Measurements from ENCODE around the gene CEP112. TPM values are rescaled to one million over a fixed set of nuclear protein-coding genes. Genes with fewer than 3 reads are reported as not detected.

Gene CEP112
- total RNA-seq, 1 donor from 2014 or later, result 13.9 TPM

GRCh38 chr17:65823713-65824112, 368.2 kb downstream of the CEP112 start:
- Mint-ChIP-seq H3K36me3 (ENCODE audit: low read depth, unreplicated experiment) (peaks cover 8% of the 10 kb centered on the region), H3K4me3 (ENCODE audit: unreplicated experiment) (no peak overlapping the region), H3K27me3 (ENCODE audit: low read depth, unreplicated experiment) (no peaks in the 10 kb centered on the region), H3K9me3 (ENCODE audit: unreplicated experiment) (peaks cover 9% of the 10 kb centered on the region), H3K27ac (ENCODE audit: unreplicated experiment) (no peak overlapping the region), H3K4me1 (ENCODE audit: low read depth, unreplicated experiment) (no peaks in the 10 kb centered on the region)
- no peaks in the 10 kb centered on the region for H3K4me1 ChIP-seq (ENCODE audit: insufficient read depth, low read length)
- H3K9me3 ChIP-seq (ENCODE audit: insufficient read depth, low read depth, low read length), result no peaks in the 10 kb centered on the region
- no peak overlapping the region for H3K9ac ChIP-seq (ENCODE audit: low read length)
- H3K79me2 ChIP-seq (ENCODE audit: insufficient read depth, low read length), result no peaks in the 10 kb centered on the region
- H3K27me3 ChIP-seq (ENCODE audit: insufficient read depth, low read length), result no peaks in the 10 kb centered on the region
- no peaks in the 10 kb centered on the region for H3K36me3 ChIP-seq (ENCODE audit: insufficient read depth, low read length)
- H4K20me1 ChIP-seq (ENCODE audit: insufficient read depth, low read length), result no peaks in the 10 kb centered on the region
- no peak overlapping the region for H3K4me3 ChIP-seq (ENCODE audit: insufficient read depth, low read depth, low read length)
- no peak for DNase-seq (ENCODE audit: low read depth)
- H3K27ac ChIP-seq (ENCODE audit: low read depth, low read length), result no peak overlapping the region
- H3K4me2 ChIP-seq (ENCODE audit: low read length), result no peak overlapping the region
- TF ChIP-seq EZH2 (IDR thresholded peaks at IDR 0.05; ENCODE audit: insufficient read depth, low read length), result no peak
- TF ChIP-seq CTCF (IDR thresholded peaks at IDR 0.05; ENCODE audit: insufficient read depth, low read depth, low read length), result no peak
- FAIRE-seq, result no peak
- H2AFZ ChIP-seq (ENCODE audit: low read depth, low read length), result no peak overlapping the region

GRCh38 chr17:65820811-65821210, 371.1 kb downstream of the CEP112 start:
- Mint-ChIP-seq H3K9me3 (ENCODE audit: unreplicated experiment) (no peaks in the 10 kb centered on the region), H3K27me3 (ENCODE audit: low read depth, unreplicated experiment) (no peaks in the 10 kb centered on the region), H3K27ac (ENCODE audit: unreplicated experiment) (no peak overlapping the region), H3K36me3 (ENCODE audit: low read depth, unreplicated experiment) (peaks cover 8% of the 10 kb centered on the region), H3K4me1 (ENCODE audit: low read depth, unreplicated experiment) (no peaks in the 10 kb centered on the region), H3K4me3 (ENCODE audit: unreplicated experiment) (no peak overlapping the region)
- no peak overlapping the region for H3K4me3 ChIP-seq (ENCODE audit: insufficient read depth, low read depth, low read length)
- H2AFZ ChIP-seq (ENCODE audit: low read depth, low read length), result no peak overlapping the region
- no peak for TF ChIP-seq CTCF (IDR thresholded peaks at IDR 0.05; ENCODE audit: insufficient read depth, low read depth, low read length)
- no peak for TF ChIP-seq EZH2 (IDR thresholded peaks at IDR 0.05; ENCODE audit: insufficient read depth, low read length)
- H3K9me3 ChIP-seq (ENCODE audit: insufficient read depth, low read depth, low read length), result no peaks in the 10 kb centered on the region
- no peaks in the 10 kb centered on the region for H3K36me3 ChIP-seq (ENCODE audit: insufficient read depth, low read length)
- DNase-seq (ENCODE audit: low read depth), result no peak
- H4K20me1 ChIP-seq (ENCODE audit: insufficient read depth, low read length), result no peaks in the 10 kb centered on the region
- H3K79me2 ChIP-seq (ENCODE audit: insufficient read depth, low read length), result no peaks in the 10 kb centered on the region
- no peak overlapping the region for H3K4me2 ChIP-seq (ENCODE audit: low read length)
- no peak for FAIRE-seq
- no peaks in the 10 kb centered on the region for H3K27me3 ChIP-seq (ENCODE audit: insufficient read depth, low read length)
- no peaks in the 10 kb centered on the region for H3K4me1 ChIP-seq (ENCODE audit: insufficient read depth, low read length)
- H3K9ac ChIP-seq (ENCODE audit: low read length), result no peak overlapping the region
- no peak overlapping the region for H3K27ac ChIP-seq (ENCODE audit: low read depth, low read length)

GRCh38 chr17:65820306-65820705, 371.6 kb downstream of the CEP112 start:
- FAIRE-seq, result no peak
- no peaks in the 10 kb centered on the region for H3K9me3 ChIP-seq (ENCODE audit: insufficient read depth, low read depth, low read length)

More at GRCh38 chr17:65820306-65820705, 371.6 kb downstream of the CEP112 start:
- Histone ChIP-seq H3K36me3 (ENCODE audit: insufficient read depth, low read length) (no peaks in the 10 kb centered on the region), H3K27me3 (ENCODE audit: insufficient read depth, low read length) (no peaks in the 10 kb centered on the region), H3K27ac (ENCODE audit: low read depth, low read length) (no peak overlapping the region), H2AFZ (ENCODE audit: low read depth, low read length) (no peak overlapping the region), H3K79me2 (ENCODE audit: insufficient read depth, low read length) (no peaks in the 10 kb centered on the region), H3K9ac (ENCODE audit: low read length) (no peak overlapping the region), H3K4me1 (ENCODE audit: insufficient read depth, low read length) (no peaks in the 10 kb centered on the region), H4K20me1 (ENCODE audit: insufficient read depth, low read length) (no peaks in the 10 kb centered on the region), H3K4me3 (ENCODE audit: insufficient read depth, low read depth, low read length) (no peak overlapping the region), H3K4me2 (ENCODE audit: low read length) (no peak overlapping the region)
- H3K36me3 Mint-ChIP-seq (ENCODE audit: low read depth, unreplicated experiment), result peaks cover 8% of the 10 kb centered on the region
- H3K9me3 Mint-ChIP-seq (ENCODE audit: unreplicated experiment), result no peaks in the 10 kb centered on the region
- H3K4me1 Mint-ChIP-seq (ENCODE audit: low read depth, unreplicated experiment), result no peaks in the 10 kb centered on the region
- no peak overlapping the region for H3K27ac Mint-ChIP-seq (ENCODE audit: unreplicated experiment)
- no peak for DNase-seq (ENCODE audit: low read depth)
- H3K4me3 Mint-ChIP-seq (ENCODE audit: unreplicated experiment), result no peak overlapping the region
- no peaks in the 10 kb centered on the region for H3K27me3 Mint-ChIP-seq (ENCODE audit: low read depth, unreplicated experiment)
- TF ChIP-seq EZH2 (IDR thresholded peaks at IDR 0.05; ENCODE audit: insufficient read depth, low read length) (no peak), CTCF (IDR thresholded peaks at IDR 0.05; ENCODE audit: insufficient read depth, low read depth, low read length) (no peak)

All from astrocyte (in vitro differentiated cells and primary cell).